ENCODE data around the gene MMEL1.

GRCh38 chr1:2557482-2558400 lies 75.1 kb downstream of the MMEL1 start:
- TF ChIP-seq CTCF (IDR thresholded peaks at IDR 0.05) (no peak), CREB1 (CRISPR knock-in tag; IDR thresholded peaks at IDR 0.05) (no peak), JUN (CRISPR knock-in tag; IDR thresholded peaks at IDR 0.05) (no peak), RORB (CRISPR knock-in tag; IDR thresholded peaks at IDR 0.05) (no peak), ZNF512 (CRISPR knock-in tag; IDR thresholded peaks at IDR 0.05; ENCODE audit: borderline replicate concordance) (no peak), E2F1 (CRISPR knock-in tag; IDR thresholded peaks at IDR 0.05) (no peak), ATF6 (CRISPR knock-in tag; IDR thresholded peaks at IDR 0.05) (no peak), SMAD3 (CRISPR knock-in tag; IDR thresholded peaks at IDR 0.05; ENCODE audit: borderline replicate concordance) (no peak), NR1H2 (CRISPR knock-in tag; IDR thresholded peaks at IDR 0.05) (no peak), SMAD4 (CRISPR knock-in tag; IDR thresholded peaks at IDR 0.05) (no peak), ZBTB43 (CRISPR knock-in tag; IDR thresholded peaks at IDR 0.05) (no peak), ESRRA (CRISPR knock-in tag; IDR thresholded peaks at IDR 0.05; ENCODE audit: borderline replicate concordance) (no peak), ATF1 (CRISPR knock-in tag; IDR thresholded peaks at IDR 0.05) (no peak)
